Measurements from ENCODE around the gene PCBP4. TPM values are rescaled to one million over a fixed set of nuclear protein-coding genes. Genes with fewer than 3 reads are reported as not detected.
"Not testable (repeated sequence)": the region's sequence is repeated elsewhere in the genome, so short reads cannot be mapped to it uniquely, and the experiment has no call there.

Gene PCBP4
- total RNA-seq, 1 donor from 2014 or later: 58.0 TPM

DNA sequence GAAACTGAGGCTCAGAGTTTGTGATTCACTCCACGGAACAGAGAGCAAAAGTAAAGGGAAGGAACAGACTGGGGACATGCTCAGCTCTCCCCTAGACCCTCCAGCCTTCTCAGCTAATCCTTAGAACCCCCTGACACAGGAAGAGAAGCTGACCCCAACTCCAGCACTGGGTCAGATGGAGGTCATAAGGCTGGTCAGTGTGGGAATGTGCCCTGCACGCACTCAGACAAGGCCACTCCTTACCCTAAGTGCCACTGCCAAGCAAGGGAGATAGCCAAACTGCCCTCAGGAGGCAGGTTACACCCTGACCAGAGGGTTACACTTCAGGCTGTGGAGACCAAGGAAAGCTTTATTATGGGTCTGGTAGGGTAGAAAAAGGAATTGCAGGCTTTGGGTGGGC is 27.3 kb upstream of the PCBP4 start:
- DNase-seq: no peak

DNA sequence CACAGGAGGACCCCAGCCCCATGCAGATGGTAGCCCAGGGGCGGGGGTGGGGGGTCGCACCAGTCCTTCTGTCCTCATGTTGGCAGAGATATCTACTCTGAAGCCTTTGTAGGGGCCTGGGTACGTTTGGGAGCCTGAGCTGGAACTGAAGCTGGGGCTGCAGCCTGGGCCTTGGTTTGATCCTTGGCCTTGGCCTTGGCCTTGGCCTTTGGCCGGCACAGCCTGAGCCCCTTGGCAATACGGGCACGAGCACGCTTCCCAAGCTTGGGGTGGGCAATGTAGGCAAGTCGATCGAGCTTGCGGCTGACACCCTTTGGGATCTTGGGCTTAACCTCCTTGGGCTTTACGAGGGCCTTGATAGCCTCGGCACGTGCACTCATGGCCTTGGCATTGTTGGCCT is 26.4 kb upstream of the PCBP4 start:
- DNase-seq: not testable (repeated sequence)

DNA sequence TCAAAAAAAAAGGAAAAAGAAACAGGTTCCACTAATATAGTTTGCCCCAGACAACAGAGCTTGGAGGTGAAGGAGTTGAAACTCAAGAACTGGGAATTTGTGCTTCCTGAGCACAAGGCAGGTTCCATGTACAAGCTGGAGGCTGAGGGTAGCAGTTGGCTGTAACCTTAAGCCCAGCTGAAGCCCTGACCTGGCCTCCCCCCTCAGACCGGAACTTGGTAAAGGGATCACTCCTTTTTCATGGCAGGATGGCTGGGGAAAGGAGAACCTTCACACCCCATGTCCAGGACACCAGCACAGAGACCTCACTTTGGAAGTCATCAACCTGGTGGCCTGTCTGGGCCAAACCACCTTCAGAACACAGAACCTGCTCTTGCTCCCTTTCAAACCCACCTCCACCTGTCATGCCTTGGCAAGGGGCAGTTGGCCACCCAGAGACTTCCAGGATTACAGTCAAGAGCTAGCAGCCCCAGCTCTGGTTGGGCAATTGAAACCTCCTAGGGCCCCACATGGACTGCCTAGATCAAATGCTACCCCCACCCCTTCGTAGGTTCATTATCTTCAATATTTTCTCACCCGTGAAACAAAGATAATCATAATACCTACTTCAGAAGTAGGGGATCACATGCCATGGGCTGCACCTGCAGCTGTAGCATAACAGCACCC is 24.9 kb upstream of the PCBP4 start:
- DNase-seq: no peak

DNA sequence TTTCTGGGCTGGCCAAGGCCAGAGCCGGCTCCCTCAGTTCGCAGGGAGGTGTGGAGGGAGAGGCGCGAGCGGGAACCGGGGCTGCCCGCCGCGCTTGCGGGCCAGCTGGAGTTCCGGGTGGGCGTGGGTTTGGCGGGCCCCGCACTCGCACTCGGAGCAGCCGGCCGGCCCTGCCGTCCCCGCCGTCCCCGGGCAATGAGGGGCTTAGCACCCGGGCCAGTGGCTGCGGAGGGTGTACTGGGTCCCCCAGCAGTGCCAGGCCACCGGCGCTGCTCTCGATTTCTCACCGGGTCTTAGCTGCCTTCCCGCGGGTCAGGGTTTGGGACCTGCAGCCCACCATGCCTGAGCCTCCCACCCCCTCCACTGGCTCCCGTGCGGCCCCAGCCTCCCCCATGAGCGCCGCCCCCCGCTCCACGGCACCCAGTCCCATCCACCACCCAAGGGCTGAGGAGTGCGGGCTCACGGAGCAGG is 23.3 kb upstream of the PCBP4 start:
- DNase-seq: not testable (repeated sequence)

DNA sequence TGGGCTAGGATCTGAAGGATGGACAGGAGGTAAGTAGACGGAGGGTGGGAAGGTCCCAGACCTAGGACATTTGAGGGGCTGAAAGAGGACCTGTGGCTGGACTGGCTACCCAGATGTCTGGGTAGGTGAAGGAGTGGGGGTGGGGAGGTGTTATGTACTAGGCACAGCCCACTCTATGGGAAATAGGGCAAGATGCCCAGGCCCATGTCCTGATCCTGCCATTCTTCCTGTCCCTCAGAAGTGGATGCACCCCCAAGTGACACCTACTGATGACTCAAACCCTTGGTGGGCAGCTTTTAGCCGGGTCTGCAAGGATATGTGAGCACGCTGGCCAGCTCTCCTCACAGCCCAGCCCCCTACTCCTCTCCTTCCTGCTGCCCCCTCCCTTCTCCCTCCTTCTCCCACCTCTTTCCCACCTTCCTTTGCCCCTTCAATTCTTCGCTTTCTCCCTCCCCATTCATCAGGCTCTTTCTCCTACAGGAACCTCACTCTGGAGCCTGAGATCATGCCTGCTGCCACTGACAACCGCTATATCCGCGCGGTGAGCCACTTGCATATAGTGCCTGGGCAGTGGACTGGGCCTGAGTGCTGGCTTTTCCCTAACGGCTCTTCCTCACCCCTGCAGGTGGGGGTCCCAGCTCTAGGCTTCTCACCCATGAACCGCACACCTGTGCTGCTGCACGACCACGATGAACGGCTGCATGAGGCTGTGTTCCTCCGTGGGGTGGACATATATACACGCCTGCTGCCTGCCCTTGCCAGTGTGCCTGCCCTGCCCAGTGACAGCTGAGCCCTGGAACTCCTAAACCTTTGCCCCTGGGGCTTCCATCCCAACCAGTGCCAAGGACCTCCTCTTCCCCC is 21.3 kb upstream of the PCBP4 start:
- DNase-seq: no peak

DNA sequence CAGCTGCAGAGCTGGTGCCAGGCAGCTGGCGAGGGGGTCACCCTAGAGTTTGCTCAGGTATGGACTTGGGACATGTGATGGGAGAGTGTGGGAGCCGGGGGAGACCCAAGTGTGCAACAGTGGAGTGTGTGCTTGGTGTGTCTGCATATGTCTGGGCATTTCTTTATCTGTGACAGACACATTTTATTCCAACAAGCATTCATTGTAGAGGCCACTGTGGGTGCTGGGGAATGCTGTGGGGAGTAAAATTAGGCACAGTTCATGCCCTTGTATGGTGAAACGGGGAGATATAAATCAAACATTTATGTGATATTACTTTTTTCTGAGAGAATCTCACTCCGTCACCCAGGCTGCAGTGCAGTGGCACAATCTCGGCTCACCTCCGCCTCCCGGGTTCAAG is 20.3 kb upstream of the PCBP4 start:
- no peak for DNase-seq

DNA sequence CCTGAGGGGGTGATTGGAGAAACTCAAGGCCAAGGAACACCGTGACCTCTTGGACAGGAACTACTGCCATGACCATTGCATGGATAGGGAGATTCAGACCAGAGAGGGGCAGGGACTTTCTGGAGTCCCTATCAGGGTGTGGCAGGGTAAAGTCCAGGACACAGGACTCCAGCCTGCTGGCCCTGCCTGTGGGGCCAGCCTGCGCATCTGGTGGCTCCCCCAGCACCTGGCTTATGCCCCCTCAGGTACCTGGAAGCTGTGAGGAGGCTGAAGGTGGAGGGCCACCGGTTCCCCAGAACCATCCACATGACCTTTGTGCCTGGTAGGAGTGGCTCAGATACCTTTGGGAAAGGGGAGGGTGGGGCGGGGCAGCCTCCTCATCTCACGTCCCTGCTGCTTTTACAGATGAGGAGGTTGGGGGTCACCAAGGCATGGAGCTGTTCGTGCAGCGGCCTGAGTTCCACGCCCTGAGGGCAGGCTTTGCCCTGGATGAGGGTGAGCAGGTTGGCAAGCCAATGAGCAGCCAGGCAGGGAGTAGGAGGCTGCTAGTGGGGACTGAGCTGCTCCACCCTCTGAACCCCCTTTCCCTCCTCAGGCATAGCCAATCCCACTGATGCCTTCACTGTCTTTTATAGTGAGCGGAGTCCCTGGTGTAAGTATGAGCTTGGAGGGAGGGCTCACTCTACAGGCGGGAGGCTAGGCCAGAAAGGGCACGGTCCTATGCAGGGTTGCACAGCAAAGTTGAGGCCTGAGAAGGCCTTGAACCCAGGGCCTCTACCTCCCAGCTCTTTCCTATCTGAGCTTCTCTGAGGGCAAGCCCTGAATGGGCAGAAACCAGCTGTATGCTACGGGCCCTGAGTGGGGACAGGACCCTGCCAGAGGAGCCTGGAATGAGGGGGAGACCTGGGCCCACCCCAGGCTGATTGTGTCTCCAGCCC is 19.0 kb upstream of the PCBP4 start:
- DNase-seq: no peak

DNA sequence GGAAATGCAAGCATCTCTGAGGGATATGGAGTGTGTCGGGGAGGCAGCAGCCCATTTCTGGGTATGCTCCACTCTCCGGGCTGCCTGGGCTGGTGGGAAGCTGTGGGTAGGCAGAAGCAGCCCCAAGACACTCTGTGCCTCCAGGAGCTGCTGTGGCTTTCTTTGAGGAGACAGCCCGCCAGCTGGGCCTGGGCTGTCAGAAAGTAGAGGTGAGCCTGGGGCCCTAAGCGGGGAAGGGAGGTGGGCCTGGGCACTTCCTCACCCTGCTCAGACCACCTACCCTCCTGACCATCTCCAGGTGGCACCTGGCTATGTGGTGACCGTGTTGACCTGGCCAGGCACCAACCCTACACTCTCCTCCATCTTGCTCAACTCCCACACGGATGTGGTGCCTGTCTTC is 17.8 kb upstream of the PCBP4 start:
- no peak for DNase-seq

DNA sequence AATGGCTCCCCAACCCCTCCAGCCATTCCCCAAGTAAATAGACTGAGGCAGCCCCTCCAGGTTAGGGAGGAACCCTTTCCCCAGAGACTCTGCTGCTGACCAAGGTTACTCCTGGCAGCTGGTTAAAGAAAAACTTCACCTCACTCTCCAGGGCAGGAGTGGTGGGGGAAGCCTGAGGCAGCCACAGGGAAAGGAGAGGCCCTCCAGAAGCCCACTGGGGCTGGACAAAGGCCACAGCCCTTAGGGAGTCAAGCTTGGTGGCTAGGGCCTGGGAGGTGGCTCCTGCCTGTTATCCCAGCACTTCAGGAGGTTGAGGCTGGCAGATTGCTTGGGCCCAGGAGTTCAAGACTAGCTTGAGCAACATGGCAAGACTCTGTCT is 17.0 kb upstream of the PCBP4 start:
- no peak for DNase-seq

DNA sequence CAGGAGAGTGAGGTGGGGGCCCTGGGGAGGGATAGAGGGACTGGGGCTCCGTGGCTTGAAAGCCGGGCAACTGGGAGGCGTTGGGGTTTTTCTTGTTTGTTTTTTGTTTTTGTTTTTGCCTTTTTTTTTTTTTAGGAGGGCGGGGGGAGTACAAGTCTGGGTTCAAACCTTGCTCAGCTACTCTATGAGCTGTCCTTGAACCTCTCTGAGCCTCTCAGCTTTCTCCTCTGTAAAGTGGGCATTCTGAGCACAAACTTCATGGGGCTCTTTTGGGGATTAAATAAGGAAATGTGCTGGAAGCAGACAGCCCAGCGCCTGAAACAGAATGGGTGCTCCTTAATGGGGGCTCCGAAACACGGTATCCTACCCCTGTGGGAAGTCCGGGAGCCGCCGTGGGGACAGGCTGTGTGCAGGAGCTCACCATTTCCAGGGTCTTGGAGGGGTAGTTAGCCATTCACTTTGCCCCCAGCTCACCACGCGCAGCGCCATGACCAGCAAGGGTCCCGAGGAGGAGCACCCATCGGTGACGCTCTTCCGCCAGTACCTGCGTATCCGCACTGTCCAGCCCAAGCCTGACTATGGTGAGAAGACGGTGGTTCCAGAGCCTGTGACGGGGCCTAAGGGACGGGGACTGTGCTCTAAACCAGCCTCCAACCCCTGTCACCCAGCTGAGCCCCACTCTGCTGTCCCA is 16.5 kb upstream of the PCBP4 start:
- no peak for DNase-seq

DNA sequence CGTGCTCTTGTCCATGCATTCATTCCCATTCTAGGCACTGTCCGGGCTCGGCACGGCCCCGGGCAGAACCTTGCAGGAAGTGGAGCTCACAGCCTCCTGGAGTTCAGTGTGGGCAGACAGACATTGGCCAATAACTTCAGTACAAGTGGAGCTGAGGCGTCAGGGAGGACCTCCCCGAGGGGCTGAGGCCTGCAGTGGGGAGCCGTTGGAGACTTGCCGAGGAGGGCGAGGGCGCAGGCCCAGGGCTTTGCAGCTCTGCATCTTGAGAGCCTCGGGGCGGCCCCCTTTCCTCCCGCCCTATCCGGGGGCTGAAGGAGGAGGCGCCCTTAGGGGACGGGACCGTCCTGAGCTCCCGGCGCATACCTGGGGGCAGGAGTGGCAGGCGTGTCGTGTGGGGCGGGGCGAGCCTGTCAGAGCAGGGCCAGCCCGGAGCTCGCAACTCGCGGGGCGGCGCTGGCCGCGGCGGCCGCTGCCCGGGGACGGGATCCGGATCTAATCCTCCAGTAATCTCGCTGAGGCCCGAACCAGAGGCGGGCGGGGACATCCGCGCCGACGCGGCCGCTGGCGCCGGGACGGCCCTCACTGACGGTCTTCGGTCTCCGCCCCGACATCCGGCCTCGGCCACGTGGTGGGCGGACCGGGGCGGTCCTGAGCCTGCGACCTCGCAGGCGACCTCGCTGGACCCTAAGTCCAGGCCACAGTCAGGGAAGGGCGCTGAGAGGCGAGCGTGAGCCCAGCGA is 15.8 kb upstream of the PCBP4 start, which contains the start of gene ACY1:
ACY1 (plus strand) TSS at position 698 of the 740 bp plus-strand sequence. CDS start 530 bp downstream, outside the sequence.
- DNase-seq: peak; percentile 86

DNA sequence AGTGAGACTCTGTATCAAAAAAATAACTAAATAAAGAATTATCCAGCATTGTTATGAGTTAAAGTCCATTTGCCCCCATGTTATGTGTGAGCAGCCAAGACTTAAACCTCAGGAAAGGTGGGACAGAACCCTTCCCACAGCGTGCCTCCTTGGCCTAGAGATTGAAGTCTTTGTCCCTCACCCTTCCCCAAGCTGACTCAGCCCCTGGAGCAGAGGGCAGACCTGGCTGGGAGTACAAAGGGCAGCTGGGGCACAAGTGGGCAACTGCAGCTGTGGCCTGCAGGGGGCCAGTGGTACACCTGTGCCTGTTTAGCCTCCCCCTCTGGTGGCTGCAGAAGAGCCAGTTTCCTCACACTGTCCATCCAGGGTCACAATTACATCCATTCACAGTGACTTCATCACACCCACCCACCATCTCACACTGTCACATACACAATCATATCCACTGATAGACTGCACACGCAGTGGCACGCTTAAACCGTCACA is 15.1 kb upstream of the PCBP4 start:
- DNase-seq: no peak

DNA sequence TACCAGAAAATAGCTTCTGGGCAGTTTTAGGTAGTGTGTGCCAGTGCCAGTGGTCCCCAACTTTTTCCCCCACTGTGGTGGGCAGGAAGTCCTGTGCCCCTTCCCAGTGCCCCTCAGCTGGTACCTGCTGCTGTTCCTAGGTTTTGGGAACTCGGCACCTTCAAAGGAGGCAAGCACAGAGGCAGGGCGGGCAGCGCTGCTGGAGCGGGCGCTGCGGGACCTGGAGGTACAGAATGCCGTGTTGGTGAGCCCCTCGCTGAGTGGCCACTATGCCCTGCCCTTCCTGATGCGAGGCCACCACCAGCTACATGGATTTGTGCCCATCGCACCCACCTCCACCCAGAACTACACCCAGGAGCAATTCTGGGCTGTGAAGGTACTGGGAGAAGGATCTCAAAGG is 13.0 kb upstream of the PCBP4 start:
- no peak for DNase-seq

DNA sequence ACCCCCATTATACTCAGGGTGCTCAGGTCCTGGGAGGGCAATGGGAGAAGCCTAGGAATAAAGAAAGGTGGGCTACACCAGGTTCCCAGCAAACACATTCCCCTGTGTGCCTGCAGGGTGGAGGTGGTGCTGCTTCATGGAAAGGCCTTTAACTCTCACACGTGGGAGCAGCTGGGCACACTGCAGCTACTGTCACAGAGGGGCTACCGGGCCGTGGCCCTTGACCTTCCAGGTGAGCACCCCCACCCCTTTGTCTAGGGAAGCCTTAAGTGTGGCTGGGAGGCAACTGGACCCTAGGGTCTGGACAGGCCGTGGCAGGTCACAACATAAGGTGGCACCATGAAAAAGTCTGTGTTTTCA is 10.9 kb upstream of the PCBP4 start:
- DNase-seq: no peak

DNA sequence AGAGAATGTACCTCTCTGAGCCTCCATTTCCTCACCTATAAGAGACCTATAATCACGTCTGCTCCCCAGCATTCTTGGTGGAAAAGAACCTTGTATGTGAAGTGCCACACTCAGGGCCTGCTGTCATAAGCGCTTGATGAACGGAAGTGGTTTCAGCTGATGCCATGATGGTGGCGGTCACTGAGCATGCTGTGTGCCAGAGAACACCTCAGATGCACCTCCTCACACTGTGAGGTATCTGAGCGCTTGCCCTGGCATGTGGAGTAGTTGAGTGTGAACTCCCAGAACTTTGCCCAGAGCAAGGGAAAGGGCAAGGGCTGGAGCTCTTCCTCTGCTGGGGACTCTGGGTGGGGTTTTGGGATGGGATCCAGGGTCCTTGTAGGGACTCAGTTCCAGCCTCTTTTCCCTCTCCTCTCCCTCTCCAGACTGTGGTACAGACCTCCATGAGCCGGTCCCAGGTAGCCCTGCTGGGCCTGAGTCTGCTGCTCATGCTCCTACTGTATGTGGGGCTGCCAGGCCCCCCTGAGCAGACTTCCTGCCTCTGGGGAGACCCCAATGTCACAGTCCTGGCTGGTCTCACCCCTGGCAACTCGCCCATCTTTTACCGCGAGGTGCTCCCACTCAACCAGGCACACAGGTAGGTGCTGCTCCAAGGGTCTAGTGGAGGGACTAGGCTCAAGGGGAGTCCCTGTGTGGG is 10.3 kb upstream of the PCBP4 start:
- no peak for DNase-seq

DNA sequence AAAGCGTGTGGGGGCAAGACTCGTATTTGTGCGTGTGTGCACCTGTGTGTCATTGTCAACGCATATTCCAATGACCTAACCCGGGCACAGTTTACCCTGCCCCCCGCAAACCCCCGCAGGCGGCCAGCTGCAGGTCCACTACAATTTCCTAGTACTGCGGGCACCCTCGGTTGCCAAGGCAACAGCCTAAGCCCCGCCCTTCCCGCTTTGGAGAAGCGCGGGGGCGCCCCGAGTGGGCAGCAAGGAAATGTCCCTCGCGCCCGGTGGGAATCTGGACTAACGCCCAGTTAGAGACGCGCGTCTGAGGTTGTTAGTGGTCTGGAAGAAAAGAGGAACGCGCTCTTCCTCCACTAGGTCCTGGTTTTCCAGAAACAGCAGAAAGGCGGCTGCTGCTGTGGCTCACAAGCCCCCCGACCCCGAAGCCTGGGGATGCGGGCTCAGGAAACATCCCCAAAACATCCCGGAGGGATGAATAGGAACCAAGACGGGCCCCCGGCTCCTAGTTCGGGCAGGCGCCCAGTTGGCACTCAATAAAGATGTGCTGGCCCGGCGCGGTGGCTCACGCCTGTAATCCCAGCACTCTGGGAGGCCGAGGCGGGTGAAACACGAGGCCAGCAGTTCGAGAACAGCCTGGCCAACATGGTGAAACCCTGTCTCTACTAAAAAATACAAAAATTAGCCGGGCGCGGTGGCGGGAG is 8.7 kb upstream of the PCBP4 start:
- peak; percentile 86 for DNase-seq

DNA sequence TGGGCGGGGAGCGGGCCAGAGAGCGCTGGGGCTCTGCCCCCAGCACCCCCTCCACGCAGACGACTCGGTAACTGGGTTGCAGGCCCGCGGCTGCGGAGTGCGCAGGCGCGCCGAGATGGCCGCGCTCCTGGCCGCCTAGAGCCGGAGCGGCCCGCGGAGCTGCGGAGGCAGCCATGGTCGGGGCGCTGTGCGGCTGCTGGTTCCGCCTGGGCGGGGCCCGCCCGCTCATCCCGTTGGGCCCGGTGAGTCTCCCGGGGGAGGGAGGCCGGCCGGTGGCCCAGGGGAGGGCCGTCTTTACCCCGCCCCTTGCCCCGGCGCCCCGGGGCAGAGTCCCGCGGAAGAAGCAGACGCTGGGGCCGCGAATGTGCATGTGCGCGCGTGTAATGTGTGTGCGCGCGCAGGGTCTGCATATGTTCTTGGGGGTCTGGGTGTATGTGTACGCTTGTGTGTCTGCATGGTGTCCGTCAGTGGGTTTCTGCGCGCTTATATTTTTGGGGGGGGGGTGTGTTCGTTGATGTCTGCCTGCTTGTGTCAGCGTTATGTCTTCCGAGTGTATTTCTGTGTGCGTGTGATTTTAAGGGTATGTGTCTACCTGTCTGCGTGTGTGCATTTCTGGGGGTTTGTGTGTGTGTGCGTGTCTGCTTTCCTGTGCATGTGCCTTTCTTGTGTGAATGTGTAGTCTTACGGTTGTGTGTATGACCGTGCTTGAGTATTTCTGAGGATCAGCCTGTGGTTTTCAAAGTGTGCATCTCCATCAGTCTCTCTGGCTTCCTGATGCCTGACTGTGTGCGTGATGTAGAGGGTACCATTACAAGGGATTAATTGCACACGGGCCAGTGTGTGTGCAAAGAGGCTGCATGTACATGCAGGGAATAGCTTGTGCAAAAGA is 8.0 kb upstream of the PCBP4 start, which contains the start of gene ABHD14A:
ABHD14A (plus strand) TSS at position 102 of the 889 bp plus-strand sequence; CDS start at position 174, 72 bp downstream.
- DNase-seq: peak; percentile 81

DNA sequence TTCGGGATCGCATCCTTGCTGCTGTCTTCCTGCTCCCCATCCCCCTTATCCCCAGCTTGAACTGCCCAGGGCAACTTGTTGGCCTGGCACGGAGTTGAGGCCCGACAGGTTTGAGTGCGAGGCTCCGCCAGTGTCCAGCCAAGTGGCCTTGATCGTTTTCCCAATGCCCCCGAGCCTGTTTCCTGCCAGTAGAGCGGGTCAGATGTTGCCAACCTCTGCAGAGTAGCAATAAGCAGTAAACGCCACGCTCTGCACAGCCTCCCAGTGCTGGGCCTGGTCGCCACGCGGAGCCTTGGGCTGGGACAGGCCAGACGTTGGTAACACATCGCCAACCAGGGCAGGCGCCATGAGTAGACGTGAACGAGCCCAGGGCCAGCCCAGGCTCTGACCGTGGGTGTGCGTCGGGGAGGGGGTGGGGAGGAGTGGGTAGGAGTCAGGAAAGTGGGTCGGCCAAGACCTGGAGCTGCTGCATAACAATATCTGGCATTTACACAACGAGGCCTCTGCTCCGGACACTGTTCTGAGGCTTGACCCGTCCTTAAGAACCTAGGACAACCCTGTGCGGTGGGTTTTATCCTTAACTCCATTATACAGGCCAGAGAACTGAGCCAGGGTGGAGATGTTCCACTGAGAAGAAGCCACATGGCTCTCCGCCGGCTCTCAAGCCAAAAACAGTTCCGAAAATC is 7.2 kb upstream of the PCBP4 start:
- DNase-seq: no peak
